Activated gamma-delta T cell treated with anti-CD3 and anti-CD28 coated beads, Interleukin-2, amount 50 U/mL, for 16 hours (primary cell): ENCODE results near the gene CRACDL.

Experiments
- DNase-seq: peaks from one replicate; pipeline ENCODE4 v3.0.0-alpha.2; 2020; ENCODE audit warnings: low read depth

CRACDL gene

GRCh38 chr2:98935777-98936352, at the start of gene CRACDL:
Gene CRACDL (minus strand): TSS chr2:98936225. CDS start chr2:98846800, 89,425 bp downstream.
- no peak for DNase-seq

GRCh38 chr2:98975611-98976010, 39.6 kb upstream of the CRACDL start:
- DNase-seq = no peak

GRCh38 chr2:98972582-98973167, 36.6 kb upstream of the CRACDL start:
- no peak for DNase-seq

GRCh38 chr2:98959810-98960507, 23.9 kb upstream of the CRACDL start:
- no peak for DNase-seq

- no peak for DNase-seq
These were observed 16.9 kb upstream of the CRACDL start for GRCh38 chr2:98952966-98953365.

GRCh38 chr2:98948956-98949739, 13.1 kb upstream of the CRACDL start:
- DNase-seq = no peak

- DNase-seq = no peak
These were observed 11.5 kb upstream of the CRACDL start for GRCh38 chr2:98947554-98947953.

GRCh38 chr2:98946855-98947254, 10.8 kb upstream of the CRACDL start:
- no peak for DNase-seq

- DNase-seq = no peak
These were observed 8.8 kb upstream of the CRACDL start for GRCh38 chr2:98944775-98945174.

- no peak for DNase-seq
These were observed 4.1 kb upstream of the CRACDL start for GRCh38 chr2:98940102-98940501.

- no peak for DNase-seq
These were observed 1.9 kb upstream of the CRACDL start for GRCh38 chr2:98937906-98938305.

GRCh38 chr2:98936353-98937351, 627 bp upstream of the CRACDL start:
- no peak for DNase-seq

GRCh38 chr2:98935111-98935770, 784 bp downstream of the CRACDL start:
- DNase-seq = no peak

GRCh38 chr2:98932778-98933343, 3.2 kb downstream of the CRACDL start:
- no peak for DNase-seq

- no peak for DNase-seq
These were observed 3.9 kb downstream of the CRACDL start for GRCh38 chr2:98932164-98932563.

GRCh38 chr2:98931596-98931995, 4.4 kb downstream of the CRACDL start:
- DNase-seq = no peak

- DNase-seq = no peak
These were observed 6.1 kb downstream of the CRACDL start for GRCh38 chr2:98929920-98930319.

GRCh38 chr2:98928242-98928641, 7.8 kb downstream of the CRACDL start:
- no peak for DNase-seq

- DNase-seq = no peak
These were observed 9.0 kb downstream of the CRACDL start for GRCh38 chr2:98927027-98927426.

GRCh38 chr2:98926601-98927000, 9.4 kb downstream of the CRACDL start:
- DNase-seq = no peak

GRCh38 chr2:98924910-98925309, 11.1 kb downstream of the CRACDL start:
- DNase-seq = no peak
